PC-3 (cell line): ENCODE results near the gene CTSA.

ENCODE experiments used
- EZH2 ChIP-seq: fragments of 300-600 bp; sonication (generic); IDR thresholded peaks from one replicate; pipeline ENCODE4 v1.6.1; 2017; ENCODE audit warnings: antibody characterized with exemption, mild to moderate bottlenecking, low read length; ENCODE audit not compliant: unreplicated experiment
- EZH2phosphoT487 ChIP-seq: fragments of 300-600 bp; sonication (generic); IDR thresholded peaks from 2 replicates; pipeline ENCODE4 v1.6.1; 2018; ENCODE audit warnings: mild to moderate bottlenecking, antibody characterized with exemption, low read length, borderline replicate concordance
- TF ChIP-seq, protein P1 (sequence below): fragments of 300-600 bp; sonication (generic); conservative IDR thresholded peaks from 2 replicates; pipeline ENCODE4 v1.5.1; 2017; ENCODE audit warnings: antibody characterized with exemption, low read depth, mild to moderate bottlenecking, low read length

DNA sequence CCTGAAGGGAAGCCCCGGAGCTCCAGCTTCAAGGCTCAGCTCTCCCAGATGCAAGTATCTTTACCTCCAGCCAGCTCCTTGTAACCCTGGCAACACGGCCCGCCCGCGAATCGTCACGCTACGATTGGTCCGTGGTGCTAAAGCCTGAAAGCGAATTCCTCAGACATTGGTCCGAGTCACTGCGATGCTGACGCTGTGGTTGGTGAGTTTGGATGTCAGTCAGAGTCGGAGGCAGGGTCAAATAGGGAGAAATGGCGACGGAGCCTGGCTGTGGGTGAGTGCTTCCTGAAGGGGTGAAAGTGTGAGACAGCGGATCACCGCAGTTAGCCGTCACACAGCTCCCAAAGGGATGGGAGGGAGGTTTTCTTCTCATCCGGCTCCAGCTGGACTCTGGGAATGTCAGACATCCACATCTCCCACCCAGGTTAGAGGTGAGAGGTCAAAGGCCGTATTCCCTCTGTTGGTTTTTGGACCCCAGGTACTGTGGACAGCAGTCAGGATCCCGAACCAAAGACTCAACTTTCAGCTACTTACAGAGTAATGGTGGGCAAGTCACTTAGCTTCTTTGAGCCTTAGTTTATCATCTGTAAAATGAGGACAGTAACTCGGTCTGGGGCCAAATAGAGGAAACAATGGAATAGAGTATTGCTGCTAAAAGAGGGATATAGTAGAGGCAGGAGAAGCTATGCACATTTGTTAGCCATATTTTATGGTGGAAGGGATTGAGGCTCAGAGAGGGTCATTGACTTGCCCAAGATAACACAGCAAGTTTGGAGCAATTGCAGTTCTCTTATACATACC is 9.9 kb upstream of the CTSA start, which contains the start of gene ZSWIM1:
- TF ChIP-seq, protein P1, sequence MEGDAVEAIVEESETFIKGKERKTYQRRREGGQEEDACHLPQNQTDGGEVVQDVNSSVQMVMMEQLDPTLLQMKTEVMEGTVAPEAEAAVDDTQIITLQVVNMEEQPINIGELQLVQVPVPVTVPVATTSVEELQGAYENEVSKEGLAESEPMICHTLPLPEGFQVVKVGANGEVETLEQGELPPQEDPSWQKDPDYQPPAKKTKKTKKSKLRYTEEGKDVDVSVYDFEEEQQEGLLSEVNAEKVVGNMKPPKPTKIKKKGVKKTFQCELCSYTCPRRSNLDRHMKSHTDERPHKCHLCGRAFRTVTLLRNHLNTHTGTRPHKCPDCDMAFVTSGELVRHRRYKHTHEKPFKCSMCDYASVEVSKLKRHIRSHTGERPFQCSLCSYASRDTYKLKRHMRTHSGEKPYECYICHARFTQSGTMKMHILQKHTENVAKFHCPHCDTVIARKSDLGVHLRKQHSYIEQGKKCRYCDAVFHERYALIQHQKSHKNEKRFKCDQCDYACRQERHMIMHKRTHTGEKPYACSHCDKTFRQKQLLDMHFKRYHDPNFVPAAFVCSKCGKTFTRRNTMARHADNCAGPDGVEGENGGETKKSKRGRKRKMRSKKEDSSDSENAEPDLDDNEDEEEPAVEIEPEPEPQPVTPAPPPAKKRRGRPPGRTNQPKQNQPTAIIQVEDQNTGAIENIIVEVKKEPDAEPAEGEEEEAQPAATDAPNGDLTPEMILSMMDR = no peak
- TF ChIP-seq EZH2 (no peak), EZH2phosphoT487 (no peak)
